Stimulated activated CD4-positive, alpha-beta T cell treated with anti-CD3 and anti-CD28 coated beads, Interleukin-4, amount 100 ng/mL, for 24 hours (primary cell): ENCODE data around the gene ITGB3.

Source experiments
- DNase-seq: peaks from one replicate; pipeline ENCODE4 v3.0.0-alpha.2; 2020

Gene ITGB3

GRCh38 chr17:47304186-47304585, 50.6 kb downstream of the ITGB3 start:
- no peak for DNase-seq

GRCh38 chr17:47305302-47305923, 51.8 kb downstream of the ITGB3 start:
- DNase-seq, result no peak

GRCh38 chr17:47310186-47310733, 56.6 kb downstream of the ITGB3 start:
- DNase-seq, result no peak

GRCh38 chr17:47311420-47311819, 57.8 kb downstream of the ITGB3 start:
- no peak for DNase-seq

GRCh38 chr17:47315451-47316266, 62.0 kb downstream of the ITGB3 start:
- DNase-seq, result peak; percentile 40

GRCh38 chr17:47316311-47316710, 62.7 kb downstream of the ITGB3 start:
- DNase-seq, result no peak

GRCh38 chr17:47317119-47317518, 63.5 kb downstream of the ITGB3 start:
- DNase-seq, result no peak

- DNase-seq, result no peak
Observed at GRCh38 chr17:47318197-47318918, 64.7 kb downstream of the ITGB3 start.

GRCh38 chr17:47320879-47321502, 67.4 kb downstream of the ITGB3 start:
- DNase-seq, result no peak

- peak; percentile 73 for DNase-seq
Observed at GRCh38 chr17:47323382-47324223, 70.0 kb downstream of the ITGB3 start, which contains the start of gene EFCAB13. Gene EFCAB13 (plus strand): TSS chr17:47323955. CDS start chr17:47328354, 4,399 bp downstream.

- peak; percentile 52 for DNase-seq
Observed at GRCh38 chr17:47324224-47325020, 70.8 kb downstream of the ITGB3 start.

GRCh38 chr17:47325176-47325575, 71.5 kb downstream of the ITGB3 start:
- DNase-seq, result no peak

GRCh38 chr17:47330548-47330947, 76.9 kb downstream of the ITGB3 start:
- no peak for DNase-seq

GRCh38 chr17:47332287-47332686, 78.7 kb downstream of the ITGB3 start:
- DNase-seq, result no peak

- no peak for DNase-seq
Observed at GRCh38 chr17:47335101-47335936, 81.7 kb downstream of the ITGB3 start.

- DNase-seq, result no peak
Observed at GRCh38 chr17:47338026-47338425, 84.4 kb downstream of the ITGB3 start.

GRCh38 chr17:47352848-47353247, 99.2 kb downstream of the ITGB3 start:
- no peak for DNase-seq

- DNase-seq, result no peak
Observed at GRCh38 chr17:47358652-47359051, 105.0 kb downstream of the ITGB3 start.
